ENCODE results near the gene CACFD1. TPM values are rescaled to one million over a fixed set of nuclear protein-coding genes. Genes with fewer than 3 reads are reported as not detected.

The CACFD1 gene
- total RNA-seq, 2 experiments from 2014 or later, result 16.7 to 17.2 TPM

DNA sequence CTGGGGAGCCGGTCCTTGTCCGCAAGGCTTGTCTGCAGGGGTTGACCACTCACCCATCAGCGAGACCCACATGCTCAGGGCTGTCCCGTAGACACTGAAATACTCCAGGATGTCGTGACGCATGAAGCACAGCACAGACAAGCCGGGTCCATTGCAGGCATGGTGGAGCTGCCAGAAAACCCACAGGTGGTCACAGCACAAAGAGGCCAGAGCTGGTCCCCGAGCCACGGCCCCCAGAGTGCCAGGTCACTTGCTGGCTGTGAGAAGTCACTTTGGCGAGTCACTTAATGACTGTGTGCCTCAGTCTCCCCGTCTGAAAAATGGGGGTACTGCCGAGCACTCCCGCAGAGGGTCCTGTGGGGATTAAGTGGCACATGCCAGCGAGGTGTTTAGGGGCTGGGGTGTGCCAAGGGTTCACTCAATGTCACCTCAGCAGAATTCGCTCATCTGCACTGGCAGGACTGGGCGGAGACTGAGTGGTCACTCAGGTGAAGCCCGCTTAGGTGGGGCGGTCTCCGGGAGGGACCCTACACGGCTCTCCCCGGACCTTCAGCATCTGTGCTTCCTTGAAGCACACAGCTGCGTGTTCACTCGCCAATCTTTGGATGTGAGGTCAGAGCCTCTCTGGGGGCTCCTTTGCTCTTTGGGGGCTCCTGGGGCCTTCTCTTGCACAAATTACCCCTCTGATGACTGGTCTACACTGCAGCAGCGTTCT lies 60.5 kb downstream of the CACFD1 start:
- Histone ChIP-seq H3K4me3 (ENCODE audit: low read depth, low read length, poor library complexity, severe bottlenecking) (no peak overlapping the region), H3K27ac (ENCODE audit: low read depth, low read length, poor library complexity, severe bottlenecking) (no peak overlapping the region), H3K9me2 (ENCODE audit: insufficient read depth, low read length) (no peaks in the 10 kb centered on the region), H3K4me1 (ENCODE audit: insufficient read depth, low read length, poor library complexity, severe bottlenecking) (no peaks in the 10 kb centered on the region), H4K20me1 (ENCODE audit: insufficient read depth, low read length) (no peaks in the 10 kb centered on the region), H2AFZ (ENCODE audit: low read length) (no peak overlapping the region), H3K36me3 (ENCODE audit: insufficient read depth, low read length) (no peaks in the 10 kb centered on the region), H3K9me3 (ENCODE audit: low read length) (no peaks in the 10 kb centered on the region), H3K4me2 (ENCODE audit: low read length) (no peak overlapping the region), H3K79me2 (ENCODE audit: insufficient read depth, low read depth, low read length) (no peaks in the 10 kb centered on the region)
- no TSS peak for BruUV-seq (replicated peaks)
- CTCF ChIA-PET (ENCODE audit: unreplicated experiment), result no interaction called here
- TF ChIP-seq, protein P1, sequence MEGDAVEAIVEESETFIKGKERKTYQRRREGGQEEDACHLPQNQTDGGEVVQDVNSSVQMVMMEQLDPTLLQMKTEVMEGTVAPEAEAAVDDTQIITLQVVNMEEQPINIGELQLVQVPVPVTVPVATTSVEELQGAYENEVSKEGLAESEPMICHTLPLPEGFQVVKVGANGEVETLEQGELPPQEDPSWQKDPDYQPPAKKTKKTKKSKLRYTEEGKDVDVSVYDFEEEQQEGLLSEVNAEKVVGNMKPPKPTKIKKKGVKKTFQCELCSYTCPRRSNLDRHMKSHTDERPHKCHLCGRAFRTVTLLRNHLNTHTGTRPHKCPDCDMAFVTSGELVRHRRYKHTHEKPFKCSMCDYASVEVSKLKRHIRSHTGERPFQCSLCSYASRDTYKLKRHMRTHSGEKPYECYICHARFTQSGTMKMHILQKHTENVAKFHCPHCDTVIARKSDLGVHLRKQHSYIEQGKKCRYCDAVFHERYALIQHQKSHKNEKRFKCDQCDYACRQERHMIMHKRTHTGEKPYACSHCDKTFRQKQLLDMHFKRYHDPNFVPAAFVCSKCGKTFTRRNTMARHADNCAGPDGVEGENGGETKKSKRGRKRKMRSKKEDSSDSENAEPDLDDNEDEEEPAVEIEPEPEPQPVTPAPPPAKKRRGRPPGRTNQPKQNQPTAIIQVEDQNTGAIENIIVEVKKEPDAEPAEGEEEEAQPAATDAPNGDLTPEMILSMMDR (conservative IDR thresholded peaks at IDR 0.05; ENCODE audit: low read length), result no peak
- TF ChIP-seq EZH2phosphoT487 (IDR thresholded peaks at IDR 0.05; ENCODE audit: borderline replicate concordance, low read depth, low read length), result no peak
- POLR2A ChIA-PET, result no interaction called here
- intact Hi-C loops (cut with micrococcal nuclease; ENCODE audit: unreplicated experiment), result no loop called here
- no peak for DNase-seq (ENCODE audit: low spot score)

Other genes starting within 250 kb of the CACFD1 start
- gene ABO, start 184.8 kb upstream of the CACFD1 start, total RNA-seq (2014; rRNA removed; shearing (Covaris generic)), result not detected in 2 replicates
- not detected in 2 replicates for gene ABO, start 184.8 kb upstream of the CACFD1 start, total RNA-seq (2022)
- 19.2 and 33.9 TPM in 2 replicates for gene SURF6, start 123.8 kb upstream of the CACFD1 start, total RNA-seq (2014; rRNA removed; shearing (Covaris generic))
- 21.0 and 27.8 TPM in 2 replicates for gene SURF6, start 123.8 kb upstream of the CACFD1 start, total RNA-seq (2022)
- 39.6 and 62.1 TPM in 2 replicates for gene MED22, start 111.8 kb upstream of the CACFD1 start, total RNA-seq (2014; rRNA removed; shearing (Covaris generic))
- gene MED22, start 111.8 kb upstream of the CACFD1 start, total RNA-seq (2022), result 48.7 and 52.0 TPM in 2 replicates
- 2,961 and 2,981 TPM in 2 replicates for gene RPL7A, start 111.8 kb upstream of the CACFD1 start, total RNA-seq (2014; rRNA removed; shearing (Covaris generic))
- 2,867 and 2,915 TPM in 2 replicates for gene RPL7A, start 111.8 kb upstream of the CACFD1 start, total RNA-seq (2022)
- 22.9 and 34.6 TPM in 2 replicates for gene SURF1, start 103.5 kb upstream of the CACFD1 start, total RNA-seq (2014; rRNA removed; shearing (Covaris generic))
- gene SURF1, start 103.5 kb upstream of the CACFD1 start, total RNA-seq (2022), result 34.2 and 38.9 TPM in 2 replicates
- 19.0 and 32.5 TPM in 2 replicates for gene SURF2, start 103.4 kb upstream of the CACFD1 start, total RNA-seq (2014; rRNA removed; shearing (Covaris generic))
- gene SURF2, start 103.4 kb upstream of the CACFD1 start, total RNA-seq (2022), result 13.2 and 19.7 TPM in 2 replicates
- 75.5 and 76.0 TPM in 2 replicates for gene SURF4, start 83.9 kb upstream of the CACFD1 start, total RNA-seq (2014; rRNA removed; shearing (Covaris generic))
- 87.5 and 92.3 TPM in 2 replicates for gene SURF4, start 83.9 kb upstream of the CACFD1 start, total RNA-seq (2022)
- 0.05 and 1.7 TPM in 2 replicates for gene STKLD1, start 83.6 kb upstream of the CACFD1 start, total RNA-seq (2014; rRNA removed; shearing (Covaris generic))
- 0.81 and 1.4 TPM in 2 replicates for gene STKLD1, start 83.6 kb upstream of the CACFD1 start, total RNA-seq (2022)
- 33.6 and 35.7 TPM in 2 replicates for gene REXO4, start 42.0 kb upstream of the CACFD1 start, total RNA-seq (2014; rRNA removed; shearing (Covaris generic))
- 40.6 and 45.5 TPM in 2 replicates for gene REXO4, start 42.0 kb upstream of the CACFD1 start, total RNA-seq (2022)
- 6.2 and 6.6 TPM in 2 replicates for gene ADAMTS13, start 37.6 kb upstream of the CACFD1 start, total RNA-seq (2014; rRNA removed; shearing (Covaris generic))
- 18.1 and 18.5 TPM in 2 replicates for gene ADAMTS13, start 37.6 kb upstream of the CACFD1 start, total RNA-seq (2022)
- gene SLC2A6, start 19.1 kb downstream of the CACFD1 start, total RNA-seq (2014; rRNA removed; shearing (Covaris generic)), result 45.2 and 52.9 TPM in 2 replicates
- 42.1 and 51.0 TPM in 2 replicates for gene SLC2A6, start 19.1 kb downstream of the CACFD1 start, total RNA-seq (2022)
- not detected in 2 replicates for gene MYMK, start 65.0 kb downstream of the CACFD1 start, total RNA-seq (2014; rRNA removed; shearing (Covaris generic))
- gene MYMK, start 65.0 kb downstream of the CACFD1 start, total RNA-seq (2022), result not detected in 2 replicates
- 0.88 and 1.0 TPM in 2 replicates for gene ADAMTSL2, start 74.7 kb downstream of the CACFD1 start, total RNA-seq (2014; rRNA removed; shearing (Covaris generic))
- not detected in 2 replicates for gene ADAMTSL2, start 74.7 kb downstream of the CACFD1 start, total RNA-seq (2022)
- gene FAM163B, start 149.4 kb downstream of the CACFD1 start, total RNA-seq (2014; rRNA removed; shearing (Covaris generic)), result 7.8 and 8.9 TPM in 2 replicates
- gene FAM163B, start 149.4 kb downstream of the CACFD1 start, total RNA-seq (2022), result 2.6 and 3.6 TPM in 2 replicates
- gene DBH, start 176.4 kb downstream of the CACFD1 start, total RNA-seq (2014; rRNA removed; shearing (Covaris generic)), result not detected in 2 replicates
- not detected in 2 replicates for gene DBH, start 176.4 kb downstream of the CACFD1 start, total RNA-seq (2022)

Measured in OCI-LY7 (cell line).